GM12892 (cell line): ENCODE data around the gene PIPOX.

Experiments used
- POLR2A ChIP-seq: IDR thresholded peaks from 2 replicates; pipeline ENCODE4 v1.6.1; 2011; ENCODE audit warnings: low read depth, low read length, control low read depth
- POLR2AphosphoS5 ChIP-seq: IDR thresholded peaks from 2 replicates; pipeline ENCODE4 v1.6.1; 2011; ENCODE audit warnings: low read depth, low read length, control low read depth

DNA sequence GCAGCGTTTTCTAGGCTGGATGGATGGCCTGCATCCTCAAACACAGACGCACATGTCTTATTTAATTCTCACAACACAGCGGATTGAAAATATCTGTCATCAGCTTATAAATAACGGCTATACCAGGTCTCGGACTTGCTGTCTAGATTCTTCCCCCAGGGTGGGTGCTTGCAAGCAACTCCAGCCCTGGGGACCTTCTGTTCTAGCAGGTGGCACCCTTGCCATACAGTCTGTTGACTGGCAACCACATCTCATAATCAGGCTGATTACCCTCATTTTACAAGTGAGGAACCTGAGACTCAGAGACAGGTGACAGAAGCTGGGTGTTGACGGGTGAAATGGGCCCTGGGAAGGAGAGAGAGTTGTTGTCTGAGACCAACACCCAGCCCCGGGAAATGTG lies 20.9 kb upstream of the PIPOX start:
- TF ChIP-seq POLR2AphosphoS5 (no peak), POLR2A (no peak)
